HG03521 (cell line): Measurements from ENCODE around the gene IL2RA.

Experiments
- ATAC-seq: cut with Tn5 transposase; IDR thresholded peaks from one replicate; pipeline ENCODE4 v1.9.1; 2021; ENCODE audit warnings: mild to moderate bottlenecking, moderate library complexity; ENCODE audit not compliant: unreplicated experiment

Gene IL2RA

DNA sequence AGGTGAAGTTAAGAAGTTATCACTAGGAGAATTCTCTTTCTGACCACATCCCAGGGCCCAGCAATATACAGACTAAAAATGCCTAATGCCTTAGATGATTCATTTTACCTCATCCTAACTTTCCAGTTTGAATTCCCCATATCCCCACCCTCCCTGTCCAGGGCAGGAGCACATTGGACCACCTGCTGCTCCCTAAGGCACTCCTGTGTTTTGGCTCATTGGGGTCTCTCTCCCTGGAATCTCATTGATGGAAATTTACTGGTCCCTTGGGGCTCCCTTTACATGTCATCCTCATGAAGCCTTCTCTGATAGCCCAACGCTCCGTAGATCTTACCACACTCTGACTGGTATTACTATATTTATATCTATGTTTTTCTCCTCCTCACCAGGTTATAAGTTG lies 2.7 kb downstream of the IL2RA start:
- no peak for ATAC-seq

GRCh38 chr10:6058682-6059475 lies 3.3 kb downstream of the IL2RA start:
- ATAC-seq: no peak

- ATAC-seq: no peak
These were observed 5.6 kb downstream of the IL2RA start for GRCh38 chr10:6056411-6057135.

DNA sequence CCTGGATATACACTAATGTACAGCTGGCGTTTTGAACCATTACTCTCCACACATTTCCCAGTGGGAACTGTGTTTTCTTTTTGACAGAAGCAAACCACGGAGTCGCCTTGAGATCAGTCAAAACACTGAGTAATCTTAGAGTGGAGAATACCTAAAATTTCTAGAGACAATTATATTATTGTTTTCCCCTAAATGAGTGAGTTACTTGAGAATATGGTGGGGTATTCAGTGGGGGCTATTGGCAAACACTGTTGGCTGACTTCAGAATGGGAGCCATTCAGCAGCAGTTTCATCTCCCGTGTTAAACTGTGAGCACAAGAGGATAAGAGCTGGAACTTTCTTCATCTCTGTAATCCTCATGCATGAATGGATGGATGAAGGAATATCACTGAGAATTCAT lies 6.2 kb downstream of the IL2RA start:
- no peak for ATAC-seq

- ATAC-seq: no peak
These were observed 7.3 kb downstream of the IL2RA start for GRCh38 chr10:6054884-6055283.

GRCh38 chr10:6053816-6054631 lies 8.1 kb downstream of the IL2RA start:
- ATAC-seq: no peak

DNA sequence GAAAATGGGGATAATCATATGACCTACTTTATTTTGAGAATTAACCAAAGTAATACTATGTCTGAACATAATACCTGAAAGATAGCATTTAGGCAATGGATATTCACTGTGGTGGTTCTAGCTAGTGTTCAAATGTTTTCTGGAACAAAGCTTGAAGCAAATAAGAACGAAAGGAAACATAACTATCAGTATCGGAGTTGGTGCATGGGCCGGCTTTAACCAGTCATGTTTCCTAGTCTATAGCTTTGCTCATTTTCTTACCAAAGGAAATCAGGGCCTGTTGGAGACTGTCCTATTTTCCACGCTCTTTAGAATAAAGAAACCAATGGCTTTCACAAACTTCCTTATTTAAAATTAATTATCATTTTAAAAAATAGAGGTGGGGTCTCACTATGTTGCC lies 8.9 kb downstream of the IL2RA start:
- no peak for ATAC-seq

GRCh38 chr10:6052247-6053221 lies 9.6 kb downstream of the IL2RA start:
- no peak for ATAC-seq

DNA sequence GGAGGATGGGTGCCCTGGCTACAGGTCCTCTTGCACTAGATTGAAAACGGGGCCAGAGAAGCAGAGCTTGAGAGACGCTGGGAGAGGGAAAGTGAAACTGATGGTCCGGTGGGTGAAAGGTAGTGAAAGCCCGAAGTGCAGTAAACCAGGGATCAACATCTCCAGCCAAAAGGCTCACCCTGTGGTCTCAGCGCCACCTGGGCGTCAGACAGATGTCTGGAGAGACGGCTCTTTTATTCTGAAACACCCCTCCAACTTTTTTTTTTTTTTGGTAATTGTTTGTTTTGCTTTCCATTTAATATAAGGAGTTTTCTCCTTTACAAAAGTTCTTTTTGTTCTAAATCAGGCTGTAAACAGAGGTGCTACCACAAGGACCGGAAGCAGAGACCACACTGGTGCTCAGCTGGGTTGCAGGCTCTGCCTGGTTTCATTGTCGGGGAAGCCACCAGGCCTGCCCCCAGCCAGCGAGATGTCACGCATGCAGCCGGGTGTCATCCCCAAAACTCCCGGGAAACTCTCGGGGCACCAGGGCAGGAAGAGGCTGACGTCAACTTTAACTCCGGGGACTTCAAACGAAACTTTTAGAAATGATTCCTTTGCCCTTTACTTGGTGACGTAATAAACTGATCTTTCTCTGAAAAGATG lies 11.2 kb downstream of the IL2RA start:
- ATAC-seq: peak; percentile 71

DNA sequence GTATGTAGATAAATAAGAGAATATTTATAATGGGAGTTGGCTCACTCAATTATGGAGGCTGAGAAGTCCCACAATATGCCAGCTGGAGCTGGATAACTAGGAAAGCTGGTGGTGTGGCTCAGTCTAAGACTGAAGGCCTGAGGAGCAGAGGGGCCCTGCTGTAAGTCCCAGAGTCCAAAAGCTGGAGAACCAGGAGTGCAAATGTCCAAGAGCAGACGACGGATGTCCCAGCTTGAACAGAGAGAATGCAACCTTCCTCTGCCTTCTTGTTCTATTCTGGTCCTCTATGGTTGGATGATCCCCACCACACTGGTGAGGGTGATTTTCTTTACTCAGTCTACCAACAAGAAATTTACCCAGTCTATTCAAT lies 13.2 kb downstream of the IL2RA start:
- ATAC-seq: no peak

- no peak for ATAC-seq
These were observed 13.7 kb downstream of the IL2RA start for GRCh38 chr10:6048281-6049030.

DNA sequence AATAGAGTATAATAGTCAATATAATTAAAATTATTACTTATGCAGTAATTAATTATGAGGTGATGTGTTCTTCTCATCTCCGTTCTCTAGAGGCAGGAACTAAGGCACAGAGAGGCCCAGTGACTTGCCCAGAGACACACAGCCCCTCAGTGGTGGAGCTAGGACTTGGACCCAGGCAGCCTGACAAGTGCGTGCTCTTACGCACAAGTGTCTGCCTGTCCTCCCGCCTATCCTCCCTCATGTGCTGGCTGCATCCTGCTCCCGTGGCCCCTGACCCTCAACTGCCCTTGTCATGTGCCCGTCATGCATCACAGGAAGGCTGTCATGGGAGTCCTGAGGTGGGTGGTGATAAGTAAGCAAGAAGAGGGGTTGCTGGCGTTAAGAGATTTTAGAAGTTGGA lies 14.3 kb downstream of the IL2RA start:
- ATAC-seq: no peak

DNA sequence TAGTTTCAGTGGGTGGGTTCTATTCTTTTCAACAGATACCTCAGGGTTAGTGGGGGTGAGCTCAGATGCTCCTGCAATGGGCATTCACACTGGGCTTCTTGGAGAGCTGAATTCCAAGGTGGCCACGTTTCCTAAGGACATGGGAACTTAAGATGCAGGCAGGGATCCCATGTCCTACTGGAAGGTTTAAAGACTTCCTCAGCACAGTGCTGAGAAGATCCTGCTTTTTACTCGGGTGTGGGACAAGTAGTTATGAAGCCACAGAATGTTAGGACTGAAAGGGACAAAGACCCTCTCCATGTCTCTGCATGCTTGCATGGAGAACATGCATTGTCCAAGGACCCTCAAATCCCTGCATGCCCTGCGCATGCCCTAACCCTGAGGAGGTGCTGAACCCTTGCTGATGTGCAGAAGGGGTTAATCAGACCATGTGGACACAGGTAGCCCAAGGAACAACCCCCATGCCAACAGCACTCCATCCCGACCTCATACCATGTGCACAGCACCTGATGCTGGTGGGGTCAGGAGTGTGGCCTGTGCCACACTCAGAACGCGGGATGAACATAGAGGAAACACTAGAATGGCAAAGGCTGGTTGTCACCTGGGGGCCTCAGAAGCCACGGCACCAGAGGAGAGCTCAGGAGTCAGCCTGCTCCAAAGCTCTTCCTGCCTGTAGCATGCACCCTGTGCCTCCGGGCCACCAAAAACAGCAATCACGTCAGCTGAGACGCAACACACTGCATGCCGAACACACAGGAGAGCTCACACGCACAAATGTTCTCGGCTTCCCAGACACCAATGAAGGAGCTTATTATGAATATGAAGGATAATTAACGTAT lies 15.2 kb downstream of the IL2RA start:
- no peak for ATAC-seq

- ATAC-seq: no peak
These were observed 16.0 kb downstream of the IL2RA start for GRCh38 chr10:6045878-6046772.

DNA sequence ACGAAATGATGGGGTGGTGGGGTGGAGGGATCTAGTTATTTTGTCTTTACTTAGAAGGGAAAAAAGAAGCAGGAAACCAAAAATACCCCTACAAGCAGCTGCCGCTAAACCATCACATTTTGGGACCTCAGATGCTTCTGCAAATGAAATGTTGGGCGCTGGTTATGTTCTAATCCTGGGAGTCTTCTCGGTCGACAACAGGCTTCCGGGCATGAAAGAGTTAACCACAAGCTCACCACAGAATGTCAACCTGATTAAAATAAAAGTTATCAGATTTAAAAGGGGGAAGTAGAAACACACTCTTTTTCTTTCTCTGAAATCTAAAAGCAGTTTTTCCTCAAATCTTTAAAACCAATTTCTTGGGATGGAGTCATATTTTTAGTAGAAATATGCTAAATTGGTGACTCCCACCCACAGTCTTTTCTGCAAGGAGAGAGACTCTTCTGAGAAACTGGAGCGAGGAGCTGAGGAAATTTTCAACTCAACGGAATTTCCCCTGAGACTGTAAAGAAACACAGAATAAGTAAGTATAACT lies 16.8 kb downstream of the IL2RA start:
- no peak for ATAC-seq

DNA sequence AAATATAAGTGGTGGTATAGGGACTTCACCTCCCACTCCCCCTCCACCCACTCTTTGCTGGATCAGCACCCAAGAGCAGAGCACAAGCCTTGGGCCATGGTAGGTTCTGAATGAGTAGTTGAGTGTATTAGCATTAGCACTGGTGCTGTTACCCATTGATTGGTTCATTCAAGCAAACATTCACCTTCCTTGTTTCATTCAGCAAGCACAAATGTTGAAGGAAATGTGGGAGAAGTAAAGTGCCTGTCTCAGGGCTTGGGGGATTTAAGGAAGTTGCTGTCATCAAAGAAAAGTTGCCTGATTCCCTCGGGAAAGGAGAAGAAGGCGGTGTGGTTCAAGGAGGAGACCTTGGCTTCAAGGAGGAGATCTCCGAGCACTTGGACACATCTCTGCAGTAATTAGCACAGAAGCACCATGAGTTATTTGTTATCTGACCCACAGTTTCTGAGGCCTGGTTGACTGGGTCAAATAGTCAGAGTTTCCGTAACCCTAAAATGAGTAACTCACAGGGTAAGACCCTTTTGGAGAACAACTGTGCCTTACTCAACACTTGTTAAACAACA lies 17.3 kb downstream of the IL2RA start:
- no peak for ATAC-seq

- no peak for ATAC-seq
These were observed 18.1 kb downstream of the IL2RA start for GRCh38 chr10:6044060-6044459.
